Gastroesophageal sphincter (tissue), 3 donors: ENCODE data around the gene TRIM61.
"Not testable (repeated sequence)": the region's sequence is repeated elsewhere in the genome, so short reads cannot be mapped to it uniquely, and the experiment has no call there.

ENCODE experiments used
- CTCF ChIP-seq, 4 experiments: fragments of 200-600 bp in 2 of 4; fragments of 450-650 bp in 2 of 4; sonication (generic) in 1 of 4; IDR thresholded peaks; one replicate each; pipeline ENCODE4 v1.5.1; 2017 to 2019; ENCODE audit warnings: antibody characterized with exemption in 4 of 4, mild to moderate bottlenecking in 2 of 4, moderate library complexity in 2 of 4
- POLR2A ChIP-seq, 2 donors: fragments of 450-650 bp; IDR thresholded peaks; one replicate each; pipeline ENCODE4 v1.6.1; 2017; ENCODE audit warnings: antibody characterized with exemption in 2 of 2, mild to moderate bottlenecking in 2 of 2, moderate library complexity in 1 of 2

- not testable (repeated sequence) for TF ChIP-seq CTCF, POLR2A (IDR thresholded peaks at IDR 0.05)
Measured at GRCh38 chr4:164996123-164996522, 18.7 kb upstream of the TRIM61 start.
